Measurements from ENCODE around the gene CCDC88C. TPM values are rescaled to one million over a fixed set of nuclear protein-coding genes. Genes with fewer than 3 reads are reported as not detected.

Gene CCDC88C
- total RNA-seq, 1 donor from 2014 or later = 17.8 TPM

DNA sequence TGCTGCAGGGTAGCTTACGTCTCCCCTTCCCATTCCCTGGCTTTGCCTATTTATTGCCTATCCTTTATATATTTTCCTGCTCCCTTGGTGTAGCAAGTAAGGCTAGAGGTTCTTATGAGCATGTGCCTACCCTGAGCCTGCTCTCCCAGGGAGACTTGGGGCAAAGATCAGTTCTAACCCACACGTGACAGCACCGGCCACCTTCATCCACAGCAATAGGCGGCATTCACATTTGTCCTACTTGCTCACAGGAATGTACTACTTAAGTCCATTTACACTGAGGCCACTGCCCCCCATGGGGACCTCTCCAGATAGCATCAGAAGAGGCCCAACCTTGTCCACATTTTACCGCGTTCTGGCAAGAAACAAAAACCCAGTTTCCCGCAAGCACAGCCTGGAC, 181.8 kb downstream of the CCDC88C start:
- Histone ChIP-seq H2AFZ (replicated peaks) (no peak overlapping the region), H3K4me3 (no peak overlapping the region), H3K4me1 (no peaks in the 10 kb centered on the region), H3K79me2 (ENCODE audit: low read depth) (no peaks in the 10 kb centered on the region), H3K27ac (no peak overlapping the region), H3K27me3 (no peaks in the 10 kb centered on the region), H4K20me1 (ENCODE audit: low read depth) (no peaks in the 10 kb centered on the region), H3K9me3 (ENCODE audit: low read depth) (no peaks in the 10 kb centered on the region), H3K9ac (no peak overlapping the region), H3F3A (ENCODE audit: low read depth) (no peaks in the 10 kb centered on the region), H3K36me3 (no peaks in the 10 kb centered on the region), H3K4me2 (no peak overlapping the region)
- no peak for DNase-seq (ENCODE audit: low spot score)
- H3K4me1 Mint-ChIP-seq = peaks cover 4% of the 10 kb centered on the region
- no peak overlapping the region for H3K4me3 Mint-ChIP-seq
- H3K27me3 Mint-ChIP-seq (ENCODE audit: insufficient read depth, low read depth) = peaks cover 3% of the 10 kb centered on the region
- peaks cover 3% of the 10 kb centered on the region for H3K36me3 Mint-ChIP-seq
- TF ChIP-seq, protein P1, sequence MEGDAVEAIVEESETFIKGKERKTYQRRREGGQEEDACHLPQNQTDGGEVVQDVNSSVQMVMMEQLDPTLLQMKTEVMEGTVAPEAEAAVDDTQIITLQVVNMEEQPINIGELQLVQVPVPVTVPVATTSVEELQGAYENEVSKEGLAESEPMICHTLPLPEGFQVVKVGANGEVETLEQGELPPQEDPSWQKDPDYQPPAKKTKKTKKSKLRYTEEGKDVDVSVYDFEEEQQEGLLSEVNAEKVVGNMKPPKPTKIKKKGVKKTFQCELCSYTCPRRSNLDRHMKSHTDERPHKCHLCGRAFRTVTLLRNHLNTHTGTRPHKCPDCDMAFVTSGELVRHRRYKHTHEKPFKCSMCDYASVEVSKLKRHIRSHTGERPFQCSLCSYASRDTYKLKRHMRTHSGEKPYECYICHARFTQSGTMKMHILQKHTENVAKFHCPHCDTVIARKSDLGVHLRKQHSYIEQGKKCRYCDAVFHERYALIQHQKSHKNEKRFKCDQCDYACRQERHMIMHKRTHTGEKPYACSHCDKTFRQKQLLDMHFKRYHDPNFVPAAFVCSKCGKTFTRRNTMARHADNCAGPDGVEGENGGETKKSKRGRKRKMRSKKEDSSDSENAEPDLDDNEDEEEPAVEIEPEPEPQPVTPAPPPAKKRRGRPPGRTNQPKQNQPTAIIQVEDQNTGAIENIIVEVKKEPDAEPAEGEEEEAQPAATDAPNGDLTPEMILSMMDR (IDR thresholded peaks at IDR 0.05) = no peak
- no peak for TF ChIP-seq EZH2phosphoT487 (IDR thresholded peaks at IDR 0.05)
- TF ChIP-seq EZH2 (IDR thresholded peaks at IDR 0.05) = no peak
- peaks cover 19% of the 10 kb centered on the region for H3K9me3 Mint-ChIP-seq
- H3K27ac Mint-ChIP-seq = peak overlapping the region; percentile 29

- DNase-seq (ENCODE audit: low spot score) = no peak
- H3K4me1 ChIP-seq = no peaks in the 10 kb centered on the region
- no peak overlapping the region for H3K4me2 ChIP-seq
- H3F3A ChIP-seq (ENCODE audit: low read depth) = no peaks in the 10 kb centered on the region
- H3K27me3 Mint-ChIP-seq (ENCODE audit: insufficient read depth, low read depth) = no peaks in the 10 kb centered on the region
- no peak overlapping the region for H3K4me3 ChIP-seq
- TF ChIP-seq EZH2 (IDR thresholded peaks at IDR 0.05) (no peak), EZH2phosphoT487 (IDR thresholded peaks at IDR 0.05) (no peak)
- TF ChIP-seq, protein P1 (IDR thresholded peaks at IDR 0.05) = no peak
- no peaks in the 10 kb centered on the region for H3K27me3 ChIP-seq
- no peak overlapping the region for H3K27ac ChIP-seq
- peaks cover 20% of the 10 kb centered on the region for H3K9me3 Mint-ChIP-seq
- no peaks in the 10 kb centered on the region for H3K9me3 ChIP-seq (ENCODE audit: low read depth)
- no peaks in the 10 kb centered on the region for H3K79me2 ChIP-seq (ENCODE audit: low read depth)
- H3K4me1 Mint-ChIP-seq = peaks cover 4% of the 10 kb centered on the region
- no peak overlapping the region for H3K27ac Mint-ChIP-seq
- no peak overlapping the region for H3K9ac ChIP-seq
- no peak overlapping the region for H3K4me3 Mint-ChIP-seq
- no peaks in the 10 kb centered on the region for H3K36me3 ChIP-seq
- H4K20me1 ChIP-seq (ENCODE audit: low read depth) = no peaks in the 10 kb centered on the region
- H2AFZ ChIP-seq (replicated peaks) = no peak overlapping the region
- H3K36me3 Mint-ChIP-seq = peaks cover 10% of the 10 kb centered on the region
These were observed 182.9 kb downstream of the CCDC88C start for GRCh38 chr14:91234791-91235114.

DNA sequence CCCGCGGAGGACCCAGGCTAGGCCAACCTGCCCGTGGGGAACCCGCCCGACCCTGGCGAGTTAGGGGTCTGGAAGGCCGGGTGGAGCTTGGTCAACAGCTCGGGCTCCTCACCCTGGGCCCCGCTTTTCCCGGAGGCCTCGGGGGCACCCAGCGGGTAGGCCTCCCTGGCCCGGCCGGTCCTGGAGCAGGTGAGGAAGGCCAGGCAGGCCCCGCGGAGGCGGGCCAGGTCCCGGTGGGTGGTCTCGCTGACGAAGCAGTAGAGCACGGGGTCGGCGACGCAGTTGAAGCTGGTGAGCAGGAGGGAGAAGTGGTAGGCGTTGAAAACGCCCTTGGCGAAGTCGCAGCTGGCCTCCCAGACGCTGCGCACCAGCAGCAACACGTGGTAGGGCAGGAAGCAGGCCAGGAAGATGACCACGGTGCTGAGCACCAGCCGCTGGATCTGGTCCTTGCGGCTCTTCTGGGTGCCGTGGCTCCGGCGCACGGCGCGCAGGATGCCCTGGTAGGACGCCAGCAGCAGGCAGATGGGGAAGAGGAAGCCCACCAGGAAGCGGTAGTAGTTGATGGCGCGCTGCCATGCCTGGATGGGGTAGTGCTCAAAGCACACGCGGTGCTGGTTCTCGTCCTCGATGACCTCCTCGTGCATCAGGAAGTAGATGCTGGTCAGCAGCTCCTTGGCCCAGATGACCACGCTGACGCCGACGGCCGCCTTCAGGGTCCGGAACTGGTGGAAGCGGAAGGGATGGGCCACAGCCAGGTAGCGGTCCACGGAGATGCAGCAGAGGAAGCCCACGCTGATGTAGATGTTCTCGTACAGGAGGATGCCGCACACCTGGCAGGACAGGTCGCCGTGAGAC, 183.5 kb downstream of the CCDC88C start:
- H3F3A ChIP-seq (ENCODE audit: low read depth) = no peaks in the 10 kb centered on the region
- H2AFZ ChIP-seq (replicated peaks) = no peak overlapping the region
- no peaks in the 10 kb centered on the region for H3K79me2 ChIP-seq (ENCODE audit: low read depth)
- H3K4me3 ChIP-seq = no peak overlapping the region
- no peak for DNase-seq (ENCODE audit: low spot score)
- H3K9me3 ChIP-seq (ENCODE audit: low read depth) = no peaks in the 10 kb centered on the region
- Mint-ChIP-seq H3K27me3 (ENCODE audit: insufficient read depth, low read depth) (no peaks in the 10 kb centered on the region), H3K27ac (no peak overlapping the region), H3K4me1 (peaks cover 4% of the 10 kb centered on the region), H3K4me3 (no peak overlapping the region), H3K36me3 (peaks cover 14% of the 10 kb centered on the region), H3K9me3 (peaks cover 16% of the 10 kb centered on the region)
- no peaks in the 10 kb centered on the region for H3K4me1 ChIP-seq
- no peak overlapping the region for H3K9ac ChIP-seq
- TF ChIP-seq, protein P1 (IDR thresholded peaks at IDR 0.05) = no peak
- TF ChIP-seq EZH2 (IDR thresholded peaks at IDR 0.05) (no peak), EZH2phosphoT487 (IDR thresholded peaks at IDR 0.05) (no peak)
- H3K27ac ChIP-seq = no peak overlapping the region
- no peaks in the 10 kb centered on the region for H4K20me1 ChIP-seq (ENCODE audit: low read depth)
- H3K36me3 ChIP-seq = no peaks in the 10 kb centered on the region
- no peak overlapping the region for H3K4me2 ChIP-seq
- no peaks in the 10 kb centered on the region for H3K27me3 ChIP-seq
